G401.6 (cell line): ENCODE results near the gene LRRIQ3.

Source experiments
- FAIRE-seq: peaks from 2 replicates; lab custom pipeline; 2012; peaks lifted over from hg19 to GRCh38; lab: Jason Lieb, UNC

Gene LRRIQ3

DNA sequence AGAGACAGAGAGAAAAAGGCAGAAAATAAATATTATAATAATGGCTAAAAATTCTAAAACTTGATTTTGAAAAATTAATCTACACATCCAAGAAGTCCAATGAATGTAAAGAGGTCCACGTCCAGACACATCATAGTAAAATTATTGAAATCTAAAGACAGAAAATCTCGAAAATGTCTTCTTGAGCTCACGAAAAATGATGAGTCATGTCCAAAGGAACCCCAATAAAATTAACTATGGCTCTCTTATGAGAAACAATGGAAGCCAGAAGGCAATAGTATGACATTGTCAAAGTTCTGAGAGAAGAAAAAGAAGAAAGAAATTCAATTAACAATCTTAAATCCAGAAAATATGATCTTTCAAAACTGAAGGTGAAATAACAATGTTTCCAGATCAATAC lies 84.6 kb downstream of the LRRIQ3 start:
- FAIRE-seq = no peak

DNA sequence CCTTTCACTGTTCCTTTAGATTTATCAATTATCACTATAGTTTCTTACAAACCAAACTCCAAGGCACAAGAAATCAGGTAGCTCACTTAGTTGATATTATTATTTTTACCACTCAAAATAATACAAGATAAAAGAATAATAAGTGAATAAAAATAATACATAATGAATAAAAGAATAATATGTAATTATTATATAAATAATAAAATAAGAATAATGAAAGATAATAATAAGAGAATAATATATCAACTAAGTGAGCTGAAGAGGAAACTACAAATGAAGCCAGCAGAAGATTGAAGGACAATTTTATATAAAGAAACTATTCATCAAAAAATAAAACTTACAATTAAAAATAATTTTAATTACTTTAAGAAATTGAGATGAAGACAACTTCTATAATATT lies 90.6 kb downstream of the LRRIQ3 start:
- no peak for FAIRE-seq

DNA sequence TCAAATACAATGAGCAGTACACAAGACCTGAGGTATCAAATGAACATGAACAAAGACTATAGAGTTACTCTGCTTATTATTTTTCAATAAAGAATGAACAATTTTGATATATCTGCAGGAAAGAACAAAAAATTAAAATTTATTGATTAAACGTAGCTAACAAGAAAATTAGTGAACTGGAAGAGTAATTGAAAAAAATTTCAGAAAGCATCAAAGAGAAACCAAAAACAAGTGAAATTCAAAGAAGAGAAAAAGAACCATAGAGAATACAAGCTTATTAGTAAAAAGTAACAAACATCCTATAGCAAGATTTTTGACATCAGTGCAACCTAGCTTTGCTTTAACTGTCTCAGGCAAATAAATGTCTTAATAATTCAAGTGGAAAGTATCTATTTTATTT lies 106.6 kb downstream of the LRRIQ3 start:
- no peak for FAIRE-seq

DNA sequence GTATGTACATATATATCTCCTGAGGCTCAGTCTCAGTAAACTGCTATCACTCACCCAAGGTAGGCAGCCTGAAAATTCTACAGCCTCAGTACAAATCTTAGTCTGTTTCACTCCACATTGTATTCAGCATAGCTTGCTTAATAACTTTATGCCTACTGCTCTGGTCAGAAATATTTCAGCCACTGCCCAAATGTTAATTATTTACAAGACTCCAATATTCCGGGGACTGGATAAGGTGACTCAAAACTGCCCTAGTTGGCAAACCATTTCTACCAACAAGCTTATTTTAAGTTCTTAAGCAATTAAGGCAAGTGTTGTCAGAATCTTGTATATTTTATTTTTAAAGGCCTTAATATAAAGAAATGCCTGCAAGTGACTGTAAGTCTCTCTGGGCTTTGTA lies 114.8 kb downstream of the LRRIQ3 start:
- FAIRE-seq = no peak

DNA sequence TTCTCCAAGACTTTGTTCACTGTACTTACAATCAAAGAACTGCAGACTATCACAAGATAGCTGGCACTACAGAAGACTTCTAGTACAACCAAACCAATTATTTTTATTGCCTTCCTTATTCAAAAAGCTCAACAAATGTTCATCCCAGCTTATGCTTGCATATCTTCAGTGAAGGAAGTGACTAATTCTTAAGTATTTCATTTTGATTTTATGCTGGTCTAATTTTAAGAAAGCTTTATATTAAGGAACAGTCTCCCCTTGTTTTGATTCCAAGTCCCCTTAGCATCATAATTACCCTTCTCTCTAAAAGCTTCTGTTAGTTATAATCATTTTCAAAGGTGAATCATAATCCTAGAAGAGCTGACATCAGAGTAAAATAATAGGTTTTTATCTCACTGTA lies 132.9 kb downstream of the LRRIQ3 start:
- no peak for FAIRE-seq

DNA sequence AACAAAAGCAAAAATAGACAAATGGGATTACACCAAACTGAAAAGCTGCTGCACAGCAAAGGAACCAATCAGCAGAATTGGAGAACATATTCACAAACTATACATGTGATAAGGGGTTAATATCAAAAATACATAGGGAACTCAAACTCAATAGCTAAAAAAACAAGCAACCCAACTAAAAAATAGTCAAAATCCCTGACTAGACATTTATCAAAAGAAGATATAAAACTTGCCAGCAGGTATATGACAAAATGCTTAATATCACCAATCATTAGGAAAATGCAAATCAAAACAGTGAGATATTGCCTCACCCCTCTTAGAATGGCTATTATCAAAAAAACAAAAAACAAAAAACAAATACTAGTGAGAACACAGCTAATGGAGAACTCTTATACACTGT lies 140.3 kb downstream of the LRRIQ3 start:
- no peak for FAIRE-seq

DNA sequence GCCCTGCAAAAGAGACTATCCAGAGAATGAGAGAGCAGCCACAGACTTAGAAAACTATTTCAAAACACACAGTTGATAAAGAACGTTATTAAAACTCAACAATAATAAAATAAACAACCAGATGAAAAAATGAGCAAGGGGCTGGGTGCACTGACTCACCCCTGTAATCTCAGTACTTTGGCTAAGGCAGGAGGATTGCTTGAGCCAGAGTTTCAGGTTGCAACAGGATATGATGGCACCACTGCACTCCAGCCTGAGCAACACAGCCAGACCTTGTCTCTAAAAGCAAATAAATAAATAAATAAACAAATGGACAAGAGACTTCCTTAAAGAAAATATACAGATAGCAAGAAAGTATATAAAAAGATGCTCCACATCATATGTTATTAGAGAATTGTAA lies 144.6 kb downstream of the LRRIQ3 start:
- FAIRE-seq = no peak

DNA sequence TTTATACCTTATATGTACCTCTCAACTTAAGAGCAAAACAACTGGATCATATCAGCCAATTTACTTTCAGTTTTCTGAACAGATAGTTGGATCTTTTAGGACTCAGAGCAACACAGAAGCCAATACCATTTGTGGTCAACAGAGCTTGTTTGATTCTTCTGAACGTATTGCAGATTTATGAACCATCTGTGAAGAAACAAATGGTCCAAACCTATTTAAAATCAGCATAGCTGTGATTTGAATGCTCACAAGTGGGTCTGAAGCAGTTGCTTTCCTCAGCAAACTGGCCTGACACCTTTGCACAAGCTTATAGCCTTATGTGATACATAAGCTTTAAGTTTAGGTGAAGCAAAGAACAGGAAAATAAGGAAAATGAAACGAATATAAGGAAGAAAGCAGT lies 147.6 kb downstream of the LRRIQ3 start:
- FAIRE-seq = no peak

DNA sequence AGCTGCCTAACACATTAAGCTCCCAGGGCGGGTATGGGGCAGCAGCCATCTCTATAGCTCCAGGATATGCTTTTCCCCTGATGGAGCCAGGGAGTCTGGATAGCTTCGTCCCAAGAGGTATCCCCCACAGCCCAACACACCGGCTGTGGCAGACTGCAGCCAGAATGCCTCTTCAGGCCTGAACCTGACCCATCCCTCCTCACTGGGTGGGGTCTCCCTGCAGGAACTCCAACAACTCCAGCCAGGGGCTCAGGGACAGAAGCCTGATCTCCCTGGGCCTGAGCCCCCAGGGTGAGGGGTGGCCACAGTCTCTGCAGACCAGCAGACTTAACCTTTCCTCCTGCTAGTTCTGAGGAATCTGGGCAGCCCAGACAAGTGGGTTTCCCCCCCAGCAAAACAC lies 159.9 kb downstream of the LRRIQ3 start:
- FAIRE-seq = no peak

DNA sequence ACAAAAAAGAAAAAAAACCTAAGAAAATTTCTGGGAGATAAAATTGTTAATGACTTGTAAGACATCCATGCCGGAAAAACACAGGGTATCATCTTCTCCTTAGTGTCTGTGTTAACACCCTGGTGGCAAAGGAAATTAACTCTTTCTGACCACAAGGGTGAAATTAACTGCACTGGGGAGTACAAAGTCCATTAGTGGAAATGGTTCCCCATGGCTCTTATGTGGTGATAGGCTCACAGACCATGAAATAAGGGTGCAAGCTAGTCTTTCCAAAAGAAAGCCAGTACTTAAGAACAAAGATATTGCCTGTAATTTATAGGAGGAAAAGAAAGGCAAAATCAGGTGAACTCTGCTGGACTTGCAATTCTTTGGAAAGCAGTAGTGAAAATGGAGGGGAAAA lies 185.4 kb downstream of the LRRIQ3 start:
- no peak for FAIRE-seq

DNA sequence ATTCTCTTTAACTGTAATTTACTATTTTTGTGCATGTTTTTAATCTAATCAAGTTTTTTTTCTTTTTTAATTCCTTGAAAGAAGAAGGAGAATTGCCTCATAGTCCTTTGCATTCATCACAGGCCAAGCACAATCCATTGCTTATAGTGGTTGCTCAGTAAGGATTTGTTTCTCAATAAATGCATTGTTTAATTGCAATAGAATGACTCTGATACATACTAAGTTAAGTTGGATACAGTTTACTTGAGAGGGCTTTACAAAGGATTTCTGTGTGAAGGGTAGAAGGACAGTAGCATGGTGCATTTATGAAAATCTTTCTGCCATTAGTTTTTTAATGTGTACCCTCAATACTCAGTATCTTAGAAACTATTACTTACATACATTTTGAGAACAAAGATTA lies 186.2 kb downstream of the LRRIQ3 start:
- no peak for FAIRE-seq

DNA sequence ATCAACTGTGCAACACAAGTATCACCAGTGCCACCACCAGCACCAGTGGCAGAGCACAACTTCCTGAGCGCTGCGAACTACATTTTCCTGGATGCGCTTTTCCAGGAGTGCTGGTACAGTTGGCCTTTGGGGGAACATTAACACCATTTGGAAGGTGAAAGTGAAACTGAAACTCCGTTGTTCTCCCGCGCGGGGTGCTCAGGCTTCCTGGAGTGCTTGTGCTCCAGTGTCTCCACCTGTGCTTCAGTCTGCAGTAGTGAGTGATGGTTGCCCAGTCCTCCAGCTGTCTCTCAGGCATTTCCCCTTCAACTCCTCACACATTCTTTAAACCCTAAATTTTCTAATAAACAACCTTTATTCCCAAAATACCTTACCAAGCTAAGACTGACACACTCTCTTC lies 187.8 kb downstream of the LRRIQ3 start:
- no peak for FAIRE-seq

DNA sequence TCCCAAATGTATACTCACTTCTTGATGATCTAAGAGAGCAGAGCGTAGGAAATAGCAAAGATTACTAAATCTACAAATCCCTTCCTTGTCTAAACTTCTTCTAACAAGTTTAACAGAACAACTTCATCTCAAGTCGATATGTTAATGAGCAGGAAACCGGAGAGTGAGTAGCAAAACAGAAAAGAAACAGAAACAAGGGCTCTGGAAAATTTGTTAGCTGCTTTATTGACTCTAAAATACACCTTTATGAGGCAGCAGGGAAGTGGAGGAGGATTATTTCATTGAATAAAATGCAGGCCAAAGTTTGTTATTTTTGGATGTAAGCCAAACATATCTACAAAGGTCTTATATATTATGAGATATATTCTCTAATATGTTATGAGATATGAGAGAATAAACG lies 192.4 kb downstream of the LRRIQ3 start:
- FAIRE-seq = no peak

DNA sequence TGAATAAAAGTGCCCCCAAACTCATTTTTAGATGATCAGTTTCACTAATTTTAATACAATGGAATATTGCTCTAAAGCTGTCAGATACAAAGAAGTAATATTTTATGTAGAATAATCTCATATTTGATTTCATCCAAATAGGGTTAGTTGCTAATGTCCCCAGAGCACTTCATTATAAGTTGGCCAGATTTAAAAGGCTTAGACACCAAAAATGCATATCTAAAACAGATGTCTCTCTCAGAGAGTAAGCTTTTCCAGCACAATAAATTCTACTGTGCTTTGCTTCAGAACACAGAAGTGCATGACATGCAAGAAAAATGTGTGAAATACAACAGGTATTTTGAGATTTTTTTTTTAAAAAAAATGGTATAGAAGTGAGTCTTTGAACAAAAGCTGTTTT lies 194.2 kb downstream of the LRRIQ3 start:
- no peak for FAIRE-seq

DNA sequence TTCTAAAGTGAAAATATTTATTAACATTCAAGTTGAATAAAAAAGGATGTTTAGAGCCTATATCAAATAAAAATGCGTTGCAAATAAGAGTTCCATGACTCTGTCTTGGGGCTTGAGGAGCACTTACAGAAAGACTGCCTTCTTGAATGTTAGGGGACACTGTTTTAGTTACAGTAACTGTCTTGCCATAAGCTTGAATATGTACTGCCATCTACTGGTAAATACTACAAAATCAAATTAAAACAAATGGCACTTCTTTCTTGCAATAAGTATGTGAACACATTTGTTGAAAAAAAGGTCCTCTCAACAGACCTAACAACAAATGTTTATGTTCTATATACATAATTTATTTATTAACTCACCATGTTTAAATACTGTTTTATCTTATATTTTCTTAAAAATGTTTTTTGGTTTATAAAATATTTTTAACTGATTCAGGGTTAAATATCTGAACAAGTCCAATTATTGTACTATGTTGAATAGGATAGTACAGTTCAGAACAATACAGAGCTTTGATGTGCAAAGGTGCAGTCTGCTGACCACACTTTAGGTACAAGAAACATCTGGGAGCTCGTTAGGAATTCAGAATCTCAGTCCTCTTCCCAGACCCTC lies 199.5 kb downstream of the LRRIQ3 start:
- FAIRE-seq = peak; percentile 74

DNA sequence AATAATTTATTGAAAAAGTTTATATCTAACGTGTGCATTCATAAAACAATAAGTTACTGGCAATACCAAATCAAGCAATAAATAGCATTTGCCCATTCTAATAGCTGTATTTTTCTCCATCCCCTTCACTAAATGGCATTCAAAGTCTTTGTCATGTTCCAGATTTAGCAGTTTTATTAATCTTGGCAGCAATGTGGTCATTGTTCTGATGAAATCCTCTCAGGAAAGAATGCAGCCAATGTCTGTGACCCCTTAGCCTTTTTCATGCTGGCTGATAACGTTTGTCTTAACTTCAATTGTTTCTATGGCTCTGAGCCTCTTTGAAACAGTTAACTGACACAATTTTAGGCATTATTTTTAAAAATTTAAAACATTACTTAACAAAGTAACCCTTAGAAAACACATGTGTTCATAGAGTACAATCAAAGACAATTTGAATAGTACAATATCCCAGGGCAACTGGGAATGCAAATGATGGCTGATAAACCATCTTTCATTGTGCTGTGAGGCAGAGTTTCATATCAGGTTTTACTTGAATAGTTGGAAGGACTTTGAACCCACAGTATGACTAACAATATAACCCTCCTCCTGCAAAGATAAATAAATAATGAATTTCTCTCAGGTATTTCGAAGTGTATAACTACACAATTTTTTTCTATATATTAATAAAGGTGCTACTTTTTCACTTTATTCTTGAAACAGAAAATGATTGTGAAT lies 217.5 kb downstream of the LRRIQ3 start:
- no peak for FAIRE-seq

DNA sequence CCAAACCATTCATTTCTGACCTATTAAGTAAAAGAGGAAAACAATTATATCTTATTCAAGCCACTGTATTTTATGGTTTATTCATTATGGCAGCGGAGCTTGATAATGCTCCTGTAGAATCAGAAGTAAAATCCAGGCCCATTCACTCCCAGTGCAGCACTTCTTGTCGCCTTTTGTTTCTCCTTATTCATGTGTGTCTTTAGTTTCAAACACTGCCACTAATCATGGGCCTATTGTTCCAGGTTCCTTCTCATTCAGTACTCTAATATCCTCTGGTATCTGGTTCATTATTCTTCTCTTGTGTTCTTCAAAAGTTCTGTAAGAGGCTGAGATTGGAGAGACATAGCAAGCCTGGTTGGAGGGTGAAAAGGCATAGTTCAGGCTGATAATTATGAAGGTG lies 218.3 kb downstream of the LRRIQ3 start:
- FAIRE-seq = no peak

DNA sequence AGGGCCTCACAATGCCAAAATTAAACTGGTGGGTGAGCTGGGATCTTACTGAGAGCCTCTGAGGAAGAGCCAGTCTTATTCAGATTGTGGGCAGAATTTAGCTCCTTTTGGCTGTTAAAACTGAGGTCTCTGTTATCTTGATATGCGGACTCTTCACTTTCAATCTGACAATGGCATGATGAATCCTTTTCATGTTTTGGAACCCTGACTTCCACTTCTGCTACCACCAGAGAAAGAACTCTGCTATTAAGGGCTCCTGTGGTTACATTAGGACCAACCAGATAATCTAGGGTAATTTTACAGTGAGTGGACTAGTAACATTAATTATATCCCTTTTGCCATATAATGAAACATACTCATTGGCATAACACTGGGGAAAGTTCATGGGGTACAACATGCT lies 219.0 kb downstream of the LRRIQ3 start:
- FAIRE-seq = no peak
